Esophagus squamous epithelium (tissue), 5 donors: ENCODE results near the gene NTF4. TPM values are rescaled to one million over a fixed set of nuclear protein-coding genes. Genes with fewer than 3 reads are reported as not detected.
A peak's percentile ranks its signal among the peaks of the same experiment; 100 is the strongest.

ENCODE experiments used
- DNase-seq: peaks from one replicate; lab custom pipeline; 2025; lab: John Stamatoyannopoulos, UW
- H3K27ac ChIP-seq, 4 donors: fragments of 200-600 bp; sonication (generic); one replicate each; pipeline ENCODE4 v1.5.1; 2016 to 2019; ENCODE audit warnings: mild to moderate bottlenecking in 1 of 4
- H3K27me3 ChIP-seq, 4 donors: fragments of 200-600 bp; sonication (generic); 1 replicate in 3 of 4; 2 replicates in 1 of 4; pipeline versions ENCODE4 v1.5.1 to v1.6.0; 2017 to 2021; ENCODE audit warnings: antibody characterized with exemption in 1 of 4
- H3K36me3 ChIP-seq, 3 donors: fragments of 200-600 bp; sonication (generic); one replicate each; pipeline ENCODE4 v1.5.1; 2016 to 2019
- H3K4me1 ChIP-seq, 3 donors: fragments of 200-600 bp; sonication (generic); one replicate each; pipeline ENCODE4 v1.5.1; 2017 to 2019
- H3K4me3 ChIP-seq, 4 donors: fragments of 200-600 bp; sonication (generic); 1 replicate in 3 of 4; 2 replicates in 1 of 4; pipeline ENCODE4 v1.5.1; 2016 to 2019; ENCODE audit warnings: mild to moderate bottlenecking in 2 of 4, moderate library complexity in 1 of 4
- H3K9me3 ChIP-seq, 3 donors: fragments of 200-600 bp; sonication (generic); one replicate each; pipeline ENCODE4 v1.5.1; 2016 to 2019
- CTCF ChIP-seq, 6 experiments: fragments of 450-650 bp in 4 of 6; fragments of 200-600 bp in 2 of 6; sonication (generic) in 2 of 6; IDR thresholded peaks; one replicate each; pipeline ENCODE4 v1.5.1; 2016 to 2019; ENCODE audit warnings: antibody characterized with exemption in 6 of 6, mild to moderate bottlenecking in 4 of 6, moderate library complexity in 4 of 6
- POLR2A ChIP-seq, 4 donors: fragments of 450-650 bp; IDR thresholded peaks; one replicate each; pipeline ENCODE4 v1.6.1; 2017; ENCODE audit warnings: antibody characterized with exemption in 4 of 4, mild to moderate bottlenecking in 4 of 4, moderate library complexity in 3 of 4
- WGBS, 2 donors: methylation state at CpG; one replicate each; pipeline ENCODE4 v1.1.5; 2018; 5-methylcytosine and 5-hydroxymethylcytosine counted together
- intact Hi-C: fragments of 100-400 bp; cut with DNase I; formaldehyde crosslinking; loops from one replicate; pipeline ENCODE4 v1.15.0; 2022
- total RNA-seq, 4 donors: library from RNA; depleted of rRNA; stranded (reverse); fragments of >200 nt; gene quantifications; one replicate each; pipeline ENCODE4 v1.1.0, GENCODE V29; 2016
- donor health status: DM: yes; HTN: yes; CAD: no.

Gene NTF4
- total RNA-seq, 4 donors from 2014 or later = 1.2 to 5.3 (median 2.0) TPM

DNA sequence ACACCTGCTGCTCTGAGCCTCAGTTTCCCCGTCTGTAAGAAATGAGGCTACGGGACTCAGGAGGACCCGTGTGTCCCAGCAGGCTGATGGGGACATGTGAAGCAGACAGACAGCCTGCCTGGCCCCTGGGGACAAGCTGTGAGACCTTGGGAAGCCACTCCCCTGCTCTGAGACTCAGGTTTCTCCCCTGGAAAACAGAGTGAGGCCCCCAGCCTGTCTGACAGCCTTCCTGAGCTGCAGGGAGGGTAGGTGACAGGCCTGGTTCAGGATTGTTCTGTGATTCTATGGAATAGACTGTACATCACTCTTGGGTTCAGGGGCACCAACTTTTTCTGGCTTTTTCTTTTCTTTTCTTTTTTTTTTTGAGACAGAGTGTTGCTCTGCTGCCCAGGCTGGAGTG lies 2.9 kb upstream of the NTF4 start:
- Histone ChIP-seq H3K36me3 (no peaks in the 10 kb centered on the region), H3K27me3 (peaks cover 0 to 100% (median 11%) of the 10 kb centered on the region in 4 donors), H3K9me3 (no peaks in the 10 kb centered on the region), H3K4me1 (peaks cover 9 to 37% (median 10%) of the 10 kb centered on the region in 3 donors), H3K27ac (no peak overlapping the region), H3K4me3 (no peak overlapping the region)
- 46 to 62% methylated on average over 2 of the region's 3 CpGs for WGBS, 2 donors
- intact Hi-C loops = no loop called here
- DNase-seq = no peak
- TF ChIP-seq CTCF (IDR thresholded peaks at IDR 0.05) = no peak
- TF ChIP-seq POLR2A (IDR thresholded peaks at IDR 0.05) = no peak

DNA sequence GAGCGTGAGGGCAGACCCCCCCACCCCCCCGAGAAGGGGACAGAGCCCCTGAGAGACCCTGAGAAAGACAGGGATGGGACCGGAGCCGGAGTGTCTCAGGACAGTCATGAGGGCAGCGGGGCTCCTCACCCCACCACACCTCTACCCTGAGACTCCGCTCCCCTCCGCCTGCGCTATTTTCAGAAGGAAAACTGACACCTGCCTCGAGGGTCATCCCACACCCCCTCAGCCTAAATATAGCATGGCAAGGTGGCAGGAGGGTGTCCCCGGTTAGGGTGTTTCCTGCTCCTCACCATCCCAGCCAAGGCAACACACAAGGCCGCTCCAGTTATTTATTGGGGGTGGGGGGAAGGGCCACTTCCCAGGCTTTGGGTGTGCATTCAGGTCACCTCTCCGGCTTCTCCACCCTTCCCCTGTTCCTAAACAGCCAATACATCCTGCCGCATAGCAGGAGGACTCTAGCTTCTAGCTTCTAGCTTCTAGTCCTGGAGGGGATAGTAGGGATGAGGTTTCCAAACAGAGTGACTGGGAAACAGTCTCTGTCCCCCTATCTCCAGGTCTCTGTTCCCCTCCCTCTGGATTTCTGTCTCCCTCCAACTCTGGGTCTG lies 1.4 kb upstream of the NTF4 start:
- Histone ChIP-seq H3K4me1 (peaks cover 6 to 28% (median 10%) of the 10 kb centered on the region in 3 donors), H3K27me3 (peaks cover 0 to 100% (median 8%) of the 10 kb centered on the region in 4 donors), H3K36me3 (no peaks in the 10 kb centered on the region), H3K27ac (no peak overlapping the region), H3K9me3 (no peaks in the 10 kb centered on the region), H3K4me3 (no peak overlapping the region)
- no peak for TF ChIP-seq POLR2A (IDR thresholded peaks at IDR 0.05)
- no peak for TF ChIP-seq CTCF (IDR thresholded peaks at IDR 0.05)
- DNase-seq = no peak
- intact Hi-C loops = no loop called here
- WGBS, 2 donors = 52 to 64% methylated on average over 10 to 12 of the region's 13 CpGs

DNA sequence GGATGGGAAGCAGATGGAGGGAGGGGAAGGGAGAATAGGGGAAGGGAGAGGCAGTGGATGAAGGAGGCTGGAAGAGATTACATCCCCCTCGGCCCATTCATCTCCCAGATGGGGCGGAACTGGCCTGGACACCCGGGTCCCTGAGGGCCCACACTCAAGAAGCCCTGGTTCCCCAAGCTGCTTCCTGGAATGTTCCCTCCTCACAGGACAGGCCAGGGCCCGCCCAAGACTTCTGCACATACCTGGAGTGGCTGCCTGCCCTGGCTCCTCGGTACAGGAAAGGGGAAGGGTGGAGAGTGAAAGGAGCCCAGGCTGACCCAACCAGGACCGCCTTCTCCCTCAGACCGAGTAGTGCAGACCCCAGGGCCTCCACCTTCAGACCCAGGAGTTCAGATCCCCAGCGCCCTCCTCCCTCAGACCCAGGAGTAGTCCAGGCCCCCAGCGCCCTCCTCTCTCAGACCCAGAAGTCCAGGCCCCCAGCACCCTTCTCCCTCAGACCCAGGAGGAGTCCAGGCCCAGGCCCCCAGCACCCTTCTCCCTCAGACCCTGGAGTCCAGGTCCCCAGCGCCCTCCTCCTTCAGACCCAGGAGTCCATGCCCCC lies 489 bp downstream of the NTF4 start:
- no peak for TF ChIP-seq POLR2A (IDR thresholded peaks at IDR 0.05)
- TF ChIP-seq CTCF (IDR thresholded peaks at IDR 0.05) = no peak
- peaks cover 0 to 98% (median 7%) of the 10 kb centered on the region in 4 donors for H3K27me3 ChIP-seq
- H3K4me1 ChIP-seq = peaks cover 6 to 28% (median 10%) of the 10 kb centered on the region in 3 donors
- peak overlapping the region; percentile 67 to 82 (median 76) for H3K27ac ChIP-seq
- H3K36me3 ChIP-seq = no peaks in the 10 kb centered on the region
- H3K9me3 ChIP-seq = no peaks in the 10 kb centered on the region
- H3K4me3 ChIP-seq = peak overlapping the region; percentile 21 to 65 (median 44)
- WGBS, 2 donors = 20 to 33% methylated on average over 4 to 9 of the region's 10 CpGs
- intact Hi-C loops = no loop called here
- no peak for DNase-seq

DNA sequence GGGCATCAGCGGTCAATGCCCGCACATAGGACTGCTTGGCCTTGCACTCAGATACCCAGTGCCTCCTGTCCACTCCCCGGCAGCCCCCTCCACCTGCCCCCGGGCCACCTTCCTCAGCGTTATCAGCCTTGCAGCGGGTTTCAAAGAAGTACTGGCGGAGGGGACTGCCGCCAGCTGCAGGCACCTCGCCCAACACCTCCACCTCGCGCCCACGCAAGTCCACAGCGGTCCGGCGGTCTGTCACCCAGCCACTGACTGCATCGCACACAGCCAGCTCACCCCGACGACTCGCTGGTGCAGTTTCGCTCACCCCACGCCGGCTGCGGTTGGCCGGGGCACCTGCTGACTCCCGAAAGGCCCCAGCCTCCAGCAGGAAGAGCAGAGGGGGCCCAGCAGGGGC lies 3.2 kb downstream of the NTF4 start:
- no peak for DNase-seq
- Histone ChIP-seq H3K4me3 (no peak overlapping the region), H3K27ac (no peak overlapping the region), H3K9me3 (no peaks in the 10 kb centered on the region), H3K36me3 (no peaks in the 10 kb centered on the region), H3K4me1 (peaks cover 25 to 49% (median 26%) of the 10 kb centered on the region in 3 donors), H3K27me3 (peaks cover 0 to 98% (median 6%) of the 10 kb centered on the region in 4 donors)
- TF ChIP-seq POLR2A (IDR thresholded peaks at IDR 0.05) = no peak
- no peak for TF ChIP-seq CTCF (IDR thresholded peaks at IDR 0.05)
- intact Hi-C loops = no loop called here
- 89 to 93% methylated on average over 2 to 3 of the region's 25 CpGs for WGBS, 2 donors

DNA sequence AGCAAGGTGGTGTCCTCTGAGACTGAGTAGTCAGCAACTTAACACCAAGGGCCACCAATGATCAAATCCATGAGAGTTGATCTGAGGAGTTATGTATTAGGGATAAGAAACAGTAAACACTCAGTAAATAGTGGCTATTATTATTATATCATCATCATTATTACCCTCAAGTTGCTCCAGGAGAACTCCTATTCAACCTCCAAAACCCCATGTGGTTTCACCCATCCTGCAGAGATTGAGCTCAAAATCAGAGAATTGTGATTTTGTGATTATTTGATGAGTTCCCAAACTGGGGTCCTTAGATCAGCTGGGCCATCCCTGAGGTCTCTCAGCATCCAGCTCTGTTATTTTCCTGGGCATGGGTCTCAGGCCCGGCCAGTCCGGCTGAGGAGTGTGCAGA lies 3.6 kb downstream of the NTF4 start:
- Histone ChIP-seq H3K9me3 (no peaks in the 10 kb centered on the region), H3K27me3 (peaks cover 0 to 93% (median 6%) of the 10 kb centered on the region in 4 donors), H3K4me1 (peaks cover 25 to 54% (median 26%) of the 10 kb centered on the region in 3 donors), H3K36me3 (no peaks in the 10 kb centered on the region), H3K27ac (no peak overlapping the region), H3K4me3 (no peak overlapping the region)
- WGBS, 2 donors = 90% methylated on average over 2 of the region's 2 CpGs
- intact Hi-C loops = no loop called here
- no peak for TF ChIP-seq CTCF (IDR thresholded peaks at IDR 0.05)
- TF ChIP-seq POLR2A (IDR thresholded peaks at IDR 0.05) = no peak
- DNase-seq = no peak
